Measurements from ENCODE around the gene KCNG2. TPM values are rescaled to one million over a fixed set of nuclear protein-coding genes. Genes with fewer than 3 reads are reported as not detected.

KCNG2 gene
- total RNA-seq, 1 donor from 2014 or later: not detected

GRCh38 chr18:79917853-79918614 lies 120.3 kb downstream of the KCNG2 start:
- Mint-ChIP-seq H3K9me3 (no peaks in the 10 kb centered on the region), H3K36me3 (ENCODE audit: low read depth) (peaks cover 25% of the 10 kb centered on the region), H3K4me1 (peaks cover 4% of the 10 kb centered on the region), H3K4me3 (no peak overlapping the region), H3K27me3 (ENCODE audit: low read depth) (no peaks in the 10 kb centered on the region), H3K27ac (ENCODE audit: unreplicated experiment) (no peak overlapping the region)
- no peak for TF ChIP-seq CTCF (conservative IDR thresholded peaks at IDR 0.05)
- DNase-seq (ENCODE audit: low read depth, low spot score): no peak

- Mint-ChIP-seq H3K36me3 (ENCODE audit: low read depth) (peaks cover 23% of the 10 kb centered on the region), H3K4me3 (no peak overlapping the region), H3K9me3 (no peaks in the 10 kb centered on the region), H3K4me1 (no peaks in the 10 kb centered on the region), H3K27me3 (ENCODE audit: low read depth) (no peaks in the 10 kb centered on the region), H3K27ac (ENCODE audit: unreplicated experiment) (no peak overlapping the region)
- no peak for TF ChIP-seq CTCF (conservative IDR thresholded peaks at IDR 0.05)
- no peak for DNase-seq (ENCODE audit: low read depth, low spot score)
These were observed 120.9 kb downstream of the KCNG2 start for GRCh38 chr18:79918615-79919011.

GRCh38 chr18:79919089-79919488 lies 121.4 kb downstream of the KCNG2 start:
- Mint-ChIP-seq H3K27me3 (ENCODE audit: low read depth) (no peaks in the 10 kb centered on the region), H3K27ac (ENCODE audit: unreplicated experiment) (peak overlapping the region; percentile 35), H3K9me3 (no peaks in the 10 kb centered on the region), H3K36me3 (ENCODE audit: low read depth) (peaks cover 24% of the 10 kb centered on the region), H3K4me3 (no peak overlapping the region), H3K4me1 (no peaks in the 10 kb centered on the region)
- no peak for DNase-seq (ENCODE audit: low read depth, low spot score)
- no peak for TF ChIP-seq CTCF (conservative IDR thresholded peaks at IDR 0.05)

- TF ChIP-seq CTCF (conservative IDR thresholded peaks at IDR 0.05): no peak
- Mint-ChIP-seq H3K27ac (ENCODE audit: unreplicated experiment) (no peak overlapping the region), H3K27me3 (ENCODE audit: low read depth) (no peaks in the 10 kb centered on the region), H3K9me3 (no peaks in the 10 kb centered on the region), H3K4me3 (no peak overlapping the region), H3K4me1 (no peaks in the 10 kb centered on the region), H3K36me3 (ENCODE audit: low read depth) (peaks cover 20% of the 10 kb centered on the region)
- no peak for DNase-seq (ENCODE audit: low read depth, low spot score)
These were observed 124.5 kb downstream of the KCNG2 start for GRCh38 chr18:79921984-79922965.

DNA sequence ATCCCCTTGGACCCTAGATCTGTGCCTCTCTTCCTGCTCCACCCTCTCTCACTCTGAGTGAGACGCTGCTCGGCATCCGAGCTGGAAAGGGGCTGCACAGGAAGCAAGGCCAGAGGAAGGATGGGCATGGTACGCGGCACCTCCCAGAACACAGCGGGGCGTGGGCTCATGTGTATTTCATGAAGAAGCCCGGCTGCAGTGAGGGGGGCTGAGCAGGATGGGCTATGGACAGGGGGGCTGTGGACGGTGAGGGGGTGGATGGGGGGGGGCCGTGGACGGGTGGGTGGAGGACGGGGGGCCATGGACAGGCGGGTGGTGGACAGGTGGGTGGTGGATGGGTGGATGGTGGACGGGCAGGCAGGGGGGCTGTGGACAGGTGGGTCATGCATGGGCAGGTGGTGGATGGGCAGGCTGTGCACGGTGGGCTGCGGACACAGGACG lies 125.3 kb downstream of the KCNG2 start:
- Mint-ChIP-seq H3K27me3 (ENCODE audit: low read depth) (no peaks in the 10 kb centered on the region), H3K36me3 (ENCODE audit: low read depth) (peaks cover 20% of the 10 kb centered on the region), H3K27ac (ENCODE audit: unreplicated experiment) (no peak overlapping the region), H3K9me3 (no peaks in the 10 kb centered on the region), H3K4me1 (no peaks in the 10 kb centered on the region), H3K4me3 (no peak overlapping the region)
- DNase-seq (ENCODE audit: low read depth, low spot score): no peak
- no peak for TF ChIP-seq CTCF (conservative IDR thresholded peaks at IDR 0.05)
